AG09319 (cell line): Measurements from ENCODE around the gene LRRC38.

ENCODE experiments used
- DNase-seq: peaks from one replicate; pipeline ENCODE4 v3.0.0-alpha.2; 2010; ENCODE audit warnings: low read depth; ENCODE audit errors: extremely low read depth
- TF ChIP-seq, protein P1 (sequence below): IDR thresholded peaks from 2 replicates; pipeline ENCODE4 v1.5.1; 2011; ENCODE audit warnings: low read depth, mild to moderate bottlenecking, inconsistent platforms, low read length, moderate library complexity

Gene LRRC38

DNA sequence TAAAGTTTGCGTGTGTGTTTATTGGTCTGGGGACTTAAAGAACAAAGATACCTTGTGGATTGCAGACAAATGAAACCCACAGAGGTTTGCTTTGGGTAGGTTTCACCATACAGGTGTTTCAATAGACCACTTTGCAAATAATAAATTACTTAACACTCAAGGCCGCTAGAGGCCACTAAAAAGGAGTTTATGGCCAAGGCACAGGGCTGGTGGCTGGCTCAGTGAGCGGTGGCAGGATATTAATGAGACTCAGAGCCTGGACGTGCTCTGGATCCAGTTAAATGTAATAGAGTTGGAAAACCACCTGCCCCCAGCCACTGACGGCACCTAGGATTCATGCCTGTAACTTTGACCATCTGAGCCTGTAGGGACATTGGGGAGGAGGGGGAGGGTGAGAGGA, 44.5 kb downstream of the LRRC38 start:
- no peak for DNase-seq
- TF ChIP-seq, protein P1, sequence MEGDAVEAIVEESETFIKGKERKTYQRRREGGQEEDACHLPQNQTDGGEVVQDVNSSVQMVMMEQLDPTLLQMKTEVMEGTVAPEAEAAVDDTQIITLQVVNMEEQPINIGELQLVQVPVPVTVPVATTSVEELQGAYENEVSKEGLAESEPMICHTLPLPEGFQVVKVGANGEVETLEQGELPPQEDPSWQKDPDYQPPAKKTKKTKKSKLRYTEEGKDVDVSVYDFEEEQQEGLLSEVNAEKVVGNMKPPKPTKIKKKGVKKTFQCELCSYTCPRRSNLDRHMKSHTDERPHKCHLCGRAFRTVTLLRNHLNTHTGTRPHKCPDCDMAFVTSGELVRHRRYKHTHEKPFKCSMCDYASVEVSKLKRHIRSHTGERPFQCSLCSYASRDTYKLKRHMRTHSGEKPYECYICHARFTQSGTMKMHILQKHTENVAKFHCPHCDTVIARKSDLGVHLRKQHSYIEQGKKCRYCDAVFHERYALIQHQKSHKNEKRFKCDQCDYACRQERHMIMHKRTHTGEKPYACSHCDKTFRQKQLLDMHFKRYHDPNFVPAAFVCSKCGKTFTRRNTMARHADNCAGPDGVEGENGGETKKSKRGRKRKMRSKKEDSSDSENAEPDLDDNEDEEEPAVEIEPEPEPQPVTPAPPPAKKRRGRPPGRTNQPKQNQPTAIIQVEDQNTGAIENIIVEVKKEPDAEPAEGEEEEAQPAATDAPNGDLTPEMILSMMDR, result no peak

DNA sequence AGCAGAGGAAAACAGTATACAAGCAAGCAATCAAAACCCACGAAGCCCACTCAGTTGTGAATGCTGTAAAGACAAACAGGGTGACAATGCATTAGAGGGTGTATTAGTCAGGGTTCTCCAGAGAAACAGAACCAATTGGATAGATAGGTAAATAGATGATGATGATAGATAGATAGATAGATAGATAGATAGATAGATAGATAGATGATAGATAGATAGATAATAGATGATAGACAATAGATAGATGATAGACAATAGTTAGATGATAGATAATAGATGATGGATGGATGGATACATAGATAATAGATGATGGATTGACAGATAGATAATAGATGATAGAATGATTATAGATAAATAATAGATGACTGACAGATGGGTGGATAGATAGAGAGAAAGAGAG, 48.3 kb downstream of the LRRC38 start:
- no peak for DNase-seq
- TF ChIP-seq, protein P1, result no peak

DNA sequence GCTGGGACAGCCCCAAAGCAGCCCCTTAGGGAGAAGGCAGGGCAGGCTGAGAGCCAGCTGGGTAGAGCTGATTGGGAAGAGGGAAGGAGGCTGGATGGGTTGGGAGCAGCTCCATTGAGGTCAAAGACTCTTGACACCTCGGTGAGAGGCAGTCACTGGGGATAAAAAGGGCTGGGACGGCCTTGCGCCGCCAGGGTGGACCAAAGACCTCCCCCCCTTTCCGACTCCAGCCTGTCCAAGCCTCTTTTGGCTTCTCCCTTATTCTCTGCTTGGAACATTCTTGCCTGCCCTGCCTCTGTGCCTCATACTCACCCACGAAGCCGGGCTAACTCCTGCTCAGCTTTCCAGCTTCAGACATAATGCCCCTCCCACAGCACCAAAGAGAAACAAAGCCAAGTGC, 51.1 kb downstream of the LRRC38 start:
- TF ChIP-seq, protein P1, result no peak
- DNase-seq, result no peak

DNA sequence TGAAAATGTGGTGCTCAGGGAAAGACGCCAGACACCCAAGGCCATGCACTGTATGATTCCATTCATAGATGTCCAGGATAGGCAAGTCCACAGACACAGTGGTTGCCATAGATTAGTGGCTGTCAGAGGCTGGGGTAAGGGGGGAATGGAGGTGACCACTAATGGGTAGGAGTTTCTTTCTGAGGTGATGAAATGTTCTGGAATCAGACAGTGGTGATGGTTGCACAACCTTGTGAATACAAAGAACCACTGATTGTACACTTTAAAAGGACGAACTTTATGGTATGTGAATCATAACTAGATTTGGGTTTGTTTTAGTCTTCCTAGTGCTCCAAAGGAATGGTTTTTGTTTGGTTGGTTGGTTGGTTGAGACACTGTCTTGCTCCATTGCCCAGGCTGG, 51.8 kb downstream of the LRRC38 start:
- TF ChIP-seq, protein P1, result no peak

DNA sequence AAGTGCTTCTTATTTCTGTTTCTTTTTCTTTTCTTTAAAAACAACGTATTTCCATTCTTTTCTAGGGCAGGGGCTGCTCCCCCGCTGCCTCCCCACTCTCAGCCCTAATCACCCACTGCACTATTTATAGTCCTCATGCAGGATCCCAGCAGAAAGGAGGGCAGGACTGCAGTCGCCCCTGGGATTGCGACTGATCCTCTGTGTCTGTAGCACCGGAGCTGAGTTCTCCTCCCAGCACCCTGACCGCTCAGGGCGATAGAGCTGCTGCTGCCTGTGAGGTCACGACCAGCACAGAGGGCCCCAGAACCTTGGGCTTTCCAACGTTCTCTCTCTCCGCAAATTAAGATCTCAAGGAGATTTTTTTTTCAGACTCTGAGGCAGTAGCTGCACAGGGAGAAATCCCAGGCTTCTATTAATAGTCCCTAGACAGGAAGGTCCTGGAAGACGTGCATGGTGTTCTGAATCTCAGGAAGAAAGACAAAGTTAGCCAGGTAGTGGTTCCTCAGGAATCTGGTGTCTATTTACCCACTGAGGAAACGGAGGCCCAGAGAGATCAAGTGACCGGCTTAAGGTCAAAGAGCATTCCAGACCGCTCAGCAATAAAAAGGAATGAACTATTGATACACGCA, 56.8 kb downstream of the LRRC38 start:
- TF ChIP-seq, protein P1, result no peak
- DNase-seq, result no peak

More for the DNA sequence above, 51.8 kb downstream of the LRRC38 start:
- DNase-seq, result no peak

DNA sequence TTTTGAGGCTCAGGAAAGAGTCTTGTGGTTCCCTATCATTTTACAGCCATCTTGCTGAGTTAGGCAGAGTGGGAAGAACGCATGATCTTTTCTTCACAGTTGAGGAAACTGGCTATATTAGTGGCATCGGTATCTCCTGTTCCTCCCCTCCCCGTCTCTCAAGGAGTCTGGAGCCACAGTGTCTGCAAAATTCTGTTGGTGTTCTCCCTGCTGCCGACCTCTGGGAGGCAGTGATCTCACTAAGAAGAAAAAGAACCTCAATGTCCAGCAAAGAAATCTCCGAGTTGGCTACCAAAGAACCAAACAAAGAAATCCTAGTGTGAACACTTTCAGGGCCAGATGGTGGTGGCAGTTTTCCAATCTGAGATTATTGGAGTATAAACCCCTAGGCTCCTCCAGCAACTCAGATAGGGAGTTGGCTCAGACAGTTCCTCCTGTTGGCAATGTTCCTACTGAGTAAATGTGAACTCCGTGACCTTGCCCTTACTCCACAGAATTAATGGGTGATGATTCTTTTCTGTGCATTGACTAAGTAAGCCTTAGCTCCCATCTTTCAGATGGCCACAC, 62.3 kb downstream of the LRRC38 start:
- TF ChIP-seq, protein P1, result no peak
- DNase-seq, result no peak

DNA sequence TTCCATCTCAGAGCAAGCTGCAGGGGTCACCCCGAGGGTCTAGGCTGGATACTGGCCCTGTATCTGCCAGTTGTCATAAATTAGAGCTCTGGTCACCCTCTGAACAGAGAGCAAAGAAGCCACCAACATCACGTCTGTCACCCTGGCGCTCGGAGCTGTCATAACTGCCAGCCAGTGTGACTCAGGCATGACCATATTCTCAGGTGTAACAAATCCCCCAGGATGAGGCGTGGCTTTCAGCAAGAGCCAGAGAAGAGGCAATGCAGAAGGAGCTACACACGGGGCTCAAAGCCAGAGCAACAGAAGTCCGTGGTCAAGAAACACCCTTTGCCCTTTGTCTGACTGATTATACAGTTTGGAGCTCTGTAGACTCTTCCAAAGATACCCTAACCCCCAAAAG, 63.6 kb downstream of the LRRC38 start:
- TF ChIP-seq, protein P1, result no peak
- no peak for DNase-seq
